K562 (cell line): ENCODE data around the gene PLK5.

ENCODE experiments used
- POLR2AphosphoS5 ChIP-seq: IDR thresholded peaks from 2 replicates; pipeline ENCODE4 v1.6.1; 2011; ENCODE audit warnings: mild to moderate bottlenecking, low read depth, low read length, moderate library complexity; ENCODE audit not compliant: control insufficient read depth, insufficient read depth
- SMARCE1 ChIP-seq: fragments of 450-650 bp; IDR thresholded peaks from 2 replicates; pipeline ENCODE4 v1.7.1; 2016; ENCODE audit warnings: mild to moderate bottlenecking

DNA sequence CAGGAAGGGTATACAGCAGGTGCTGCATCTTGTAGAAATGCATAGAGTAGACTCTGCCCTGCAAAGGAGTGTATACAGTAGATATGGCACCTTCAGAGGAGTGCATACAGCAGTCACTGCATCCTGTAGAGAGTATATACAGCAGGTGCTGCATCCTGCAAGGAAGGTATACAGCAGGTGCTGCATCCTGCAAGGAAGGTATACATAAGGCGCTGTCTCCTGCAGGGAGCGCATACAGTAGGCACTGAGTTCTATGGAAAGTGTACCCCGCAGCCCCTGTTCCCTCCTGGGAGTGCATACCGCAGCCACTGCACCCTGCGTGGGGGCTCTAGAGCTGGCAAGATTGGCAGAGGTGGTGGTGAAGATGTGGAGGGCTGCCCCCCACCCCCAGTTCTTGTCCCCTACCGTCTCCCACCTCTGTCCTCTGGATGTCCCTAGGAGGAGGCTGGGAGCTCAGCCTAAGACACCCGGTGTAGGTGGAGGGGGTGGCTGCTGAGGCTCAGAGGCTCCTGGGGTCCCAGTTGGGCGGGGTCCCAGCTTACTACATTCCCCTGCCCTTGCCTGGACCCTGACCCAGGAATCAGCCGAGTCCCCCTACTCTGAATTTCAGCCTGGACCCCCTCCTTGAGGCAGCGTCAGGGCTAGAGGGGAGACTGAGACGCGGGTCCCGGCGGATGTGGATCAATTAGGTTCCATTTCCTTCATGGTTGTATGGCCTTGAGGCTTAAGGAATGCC is 8.7 kb upstream of the PLK5 start:
- no peak for TF ChIP-seq SMARCE1
- no peak for TF ChIP-seq POLR2AphosphoS5
